ENCODE results near the gene PRKCE.

GRCh38 chr2:45867800-45868199 lies 216.3 kb downstream of the PRKCE start:
- TF ChIP-seq CTCF (IDR thresholded peaks at IDR 0.05) (no peak), POLR2AphosphoS5 (IDR thresholded peaks at IDR 0.05; ENCODE audit: low read depth, low read length) (no peak), TCF7L2 (IDR thresholded peaks at IDR 0.05; ENCODE audit: low read depth, low read length) (no peak), REST (IDR thresholded peaks at IDR 0.05; ENCODE audit: insufficient read depth in 1 of 2, low read depth in 2 of 2, low read length in 1 of 2) (no peak)
